GM23338 (cell line): ENCODE measurements around the gene PSD4. TPM values are rescaled to one million over a fixed set of nuclear protein-coding genes. Genes with fewer than 3 reads are reported as not detected.

Experiments used
- ATAC-seq: fragments of 200-7000 bp; cut with Tn5 transposase; 3 replicates; pipeline ENCODE4 v1.9.1; 2020
- DNase-seq: peaks from one replicate; pipeline ENCODE4 v3.0.0-alpha.2; 2015; ENCODE audit warnings: low spot score
- H2AFZ ChIP-seq: fragments of 200-600 bp; sonication (generic); 2 replicates; pipeline ENCODE4 v1.8.0; 2016; ENCODE audit warnings: antibody characterized with exemption, mild to moderate bottlenecking, moderate library complexity
- H3F3A ChIP-seq: fragments of 200-600 bp; sonication (generic); replicated peaks from 2 replicates; pipeline ENCODE4 v1.8.0; 2017; ENCODE audit warnings: antibody characterized with exemption, mixed run types, low read depth
- H3K27ac ChIP-seq: fragments of 200-600 bp; sonication (generic); 2 replicates; pipeline ENCODE4 v1.6.1; 2016; ENCODE audit warnings: low read depth
- H3K27me3 ChIP-seq: fragments of 200-600 bp; sonication (generic); 2 replicates; pipeline ENCODE4 v1.8.0; 2016; ENCODE audit warnings: mild to moderate bottlenecking, mixed run types, moderate library complexity; ENCODE audit not compliant: insufficient read depth
- H3K36me3 ChIP-seq: fragments of 200-600 bp; sonication (generic); 2 replicates; pipeline ENCODE4 v1.8.0; 2016; ENCODE audit warnings: mild to moderate bottlenecking; ENCODE audit not compliant: insufficient read depth
- H3K4me1 ChIP-seq: fragments of 200-600 bp; sonication (generic); 2 replicates; pipeline ENCODE4 v1.8.0; 2016; ENCODE audit warnings: mild to moderate bottlenecking, moderate library complexity; ENCODE audit not compliant: insufficient read depth
- H3K4me2 ChIP-seq: fragments of 200-600 bp; sonication (generic); 2 replicates; pipeline ENCODE4 v1.7.1; 2017; ENCODE audit warnings: mixed run types
- H3K4me3 ChIP-seq: fragments of 200-600 bp; sonication (generic); 2 replicates; pipeline ENCODE4 v1.6.1; 2016; ENCODE audit warnings: mixed run types
- H3K79me2 ChIP-seq: fragments of 200-600 bp; sonication (generic); replicated peaks from 2 replicates; pipeline ENCODE4 v1.8.0; 2017; ENCODE audit warnings: mild to moderate bottlenecking; ENCODE audit not compliant: insufficient read depth
- H3K9me2 ChIP-seq: fragments of 200-600 bp; sonication (generic); 2 replicates; pipeline ENCODE4 v1.8.0; 2017; ENCODE audit not compliant: insufficient read depth
- H4K20me1 ChIP-seq: fragments of 200-600 bp; sonication (generic); replicated peaks from 2 replicates; pipeline ENCODE4 v1.8.0; 2017; ENCODE audit warnings: mild to moderate bottlenecking; ENCODE audit not compliant: insufficient read depth
- H3K27ac Mint-ChIP-seq: 2 replicates; pipeline ENCODE4 v1.8.0; 2020; ENCODE audit warnings: inconsistent platforms, mild to moderate bottlenecking, moderate library complexity, mixed read lengths
- H3K27me3 Mint-ChIP-seq: 3 replicates; pipeline ENCODE4 v1.8.0; 2022; ENCODE audit warnings: low read depth, mild to moderate bottlenecking, moderate library complexity, mixed read lengths, inconsistent platforms; ENCODE audit not compliant: insufficient read depth, poor library complexity
- H3K36me3 Mint-ChIP-seq: 3 replicates; pipeline ENCODE4 v1.8.0; 2021; ENCODE audit warnings: low read depth, mild to moderate bottlenecking, inconsistent platforms, moderate library complexity, mixed read lengths
- H3K4me1 Mint-ChIP-seq: 3 replicates; pipeline ENCODE4 v1.8.0; 2020; ENCODE audit warnings: mild to moderate bottlenecking, inconsistent platforms, mixed read lengths
- H3K4me3 Mint-ChIP-seq: 3 replicates; pipeline ENCODE4 v1.8.0; 2021; ENCODE audit warnings: moderate library complexity, mild to moderate bottlenecking, inconsistent platforms, mixed read lengths
- H3K9me3 Mint-ChIP-seq: 3 replicates; pipeline ENCODE4 v1.8.0; 2020; ENCODE audit warnings: moderate library complexity, mild to moderate bottlenecking, inconsistent platforms, mixed read lengths
- CREB1 ChIP-seq: fragments of 250-450 bp; sonication (Bioruptor Pico); IDR thresholded peaks from 2 replicates; pipeline ENCODE4 v1.5.0; 2020; ENCODE audit warnings: low read depth, mild to moderate bottlenecking, moderate library complexity
- ETS1 ChIP-seq: IDR thresholded peaks from 2 replicates; pipeline ENCODE4 v1.6.1; 2016; ENCODE audit warnings: antibody characterized with exemption
- EZH2 ChIP-seq: fragments of 200-600 bp; sonication (generic); IDR thresholded peaks from one replicate; pipeline ENCODE4 v1.8.0; 2017; ENCODE audit warnings: antibody characterized with exemption, mild to moderate bottlenecking, low read depth; ENCODE audit not compliant: unreplicated experiment
- EZH2phosphoT487 ChIP-seq: fragments of 200-600 bp; sonication (generic); IDR thresholded peaks from one replicate; pipeline ENCODE4 v1.8.1; 2018; ENCODE audit warnings: antibody characterized with exemption; ENCODE audit not compliant: unreplicated experiment
- JUNB ChIP-seq: IDR thresholded peaks from one replicate; pipeline ENCODE4 v1.6.1; 2016; ENCODE audit warnings: antibody characterized with exemption; ENCODE audit not compliant: unreplicated experiment
- STAT1 ChIP-seq: IDR thresholded peaks from one replicate; pipeline ENCODE4 v1.6.1; 2016; ENCODE audit warnings: antibody characterized with exemption; ENCODE audit not compliant: unreplicated experiment
- ZNF114 ChIP-seq: fragments of 250-450 bp; sonication (Bioruptor Pico); IDR thresholded peaks from 2 replicates; pipeline ENCODE4 v1.5.0; 2020; ENCODE audit warnings: mild to moderate bottlenecking, moderate library complexity
- ZNF331 ChIP-seq: fragments of 250-450 bp; sonication (Bioruptor Pico); IDR thresholded peaks from 2 replicates; pipeline ENCODE4 v1.5.0; 2020; ENCODE audit warnings: low read depth, mild to moderate bottlenecking, moderate library complexity
- polyA plus RNA-seq: library from polyadenylated mRNA; unstranded; fragments of >200 nt; fragmentation: Nextera tagmentation; extraction: Ambion mirVana; gene quantifications from 2 replicates; pipeline ENCODE4 v1.2.1, GENCODE V29; 2016
- total RNA-seq: library from RNA; depleted of rRNA; stranded (reverse); fragments of >200 nt; shearing (Covaris generic); gene quantifications from 2 replicates; pipeline ENCODE4 v1.2.3, GENCODE V29; 2014
- TF ChIP-seq, protein P1 (sequence below): IDR thresholded peaks from one replicate; pipeline ENCODE4 v1.6.1; 2018; ENCODE audit warnings: antibody characterized with exemption; ENCODE audit not compliant: unreplicated experiment
- TF ChIP-seq, protein P2 (sequence below), 2 experiments: fragments of 200-600 bp in 1 of 2; sonication (generic) in 1 of 2; conservative IDR thresholded peaks; 2 replicates each; pipeline versions ENCODE4 v1.5.1 to v1.6.1; 2016 to 2017; ENCODE audit warnings: antibody characterized with exemption in 2 of 2, low read depth in 2 of 2, mild to moderate bottlenecking in 2 of 2, moderate library complexity in 1 of 2

PSD4 gene
- total and polyA plus RNA-seq, 2 experiments from 2014 or later: 0.06 to 0.66 TPM

DNA sequence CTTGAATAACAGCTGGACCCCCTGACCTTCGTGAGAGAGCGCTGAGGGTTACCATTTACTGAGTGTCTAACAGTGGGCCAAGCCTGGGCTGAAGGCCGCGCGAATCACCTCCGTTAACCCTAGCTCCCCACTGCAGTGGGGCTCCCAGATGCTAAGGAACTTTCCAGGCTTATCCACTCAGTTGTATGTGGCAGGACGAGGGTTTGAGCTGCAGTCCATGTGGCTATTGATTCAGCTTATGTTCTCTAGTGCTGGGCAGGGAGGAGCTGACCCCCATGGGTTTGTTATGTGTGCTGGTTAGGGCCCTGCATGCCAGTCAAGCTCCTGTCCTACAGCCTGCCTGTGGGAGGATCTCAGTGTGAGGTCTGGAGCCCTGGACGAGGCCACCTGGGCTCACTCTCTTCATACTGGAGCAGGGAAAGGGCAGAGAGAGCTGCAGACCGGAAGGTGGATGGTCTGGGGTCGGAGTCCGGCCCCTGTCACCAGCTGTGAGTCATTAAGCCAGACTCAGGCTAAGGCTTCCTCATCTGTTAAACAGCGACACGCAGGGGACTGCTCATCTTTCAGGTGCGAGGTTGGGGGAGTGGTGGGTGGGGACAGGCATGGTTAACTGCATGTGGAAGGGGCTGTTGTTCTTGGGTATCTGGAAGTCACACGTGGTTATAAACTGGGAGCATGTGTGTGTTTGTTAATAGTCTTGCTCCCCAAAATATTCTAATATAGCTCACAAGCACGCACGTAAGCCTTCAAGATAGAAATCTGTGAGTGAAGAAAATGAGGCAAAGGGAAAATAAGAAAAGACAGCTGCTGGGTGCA is 6.6 kb downstream of the PSD4 start (continued):
- TF ChIP-seq, protein P1, sequence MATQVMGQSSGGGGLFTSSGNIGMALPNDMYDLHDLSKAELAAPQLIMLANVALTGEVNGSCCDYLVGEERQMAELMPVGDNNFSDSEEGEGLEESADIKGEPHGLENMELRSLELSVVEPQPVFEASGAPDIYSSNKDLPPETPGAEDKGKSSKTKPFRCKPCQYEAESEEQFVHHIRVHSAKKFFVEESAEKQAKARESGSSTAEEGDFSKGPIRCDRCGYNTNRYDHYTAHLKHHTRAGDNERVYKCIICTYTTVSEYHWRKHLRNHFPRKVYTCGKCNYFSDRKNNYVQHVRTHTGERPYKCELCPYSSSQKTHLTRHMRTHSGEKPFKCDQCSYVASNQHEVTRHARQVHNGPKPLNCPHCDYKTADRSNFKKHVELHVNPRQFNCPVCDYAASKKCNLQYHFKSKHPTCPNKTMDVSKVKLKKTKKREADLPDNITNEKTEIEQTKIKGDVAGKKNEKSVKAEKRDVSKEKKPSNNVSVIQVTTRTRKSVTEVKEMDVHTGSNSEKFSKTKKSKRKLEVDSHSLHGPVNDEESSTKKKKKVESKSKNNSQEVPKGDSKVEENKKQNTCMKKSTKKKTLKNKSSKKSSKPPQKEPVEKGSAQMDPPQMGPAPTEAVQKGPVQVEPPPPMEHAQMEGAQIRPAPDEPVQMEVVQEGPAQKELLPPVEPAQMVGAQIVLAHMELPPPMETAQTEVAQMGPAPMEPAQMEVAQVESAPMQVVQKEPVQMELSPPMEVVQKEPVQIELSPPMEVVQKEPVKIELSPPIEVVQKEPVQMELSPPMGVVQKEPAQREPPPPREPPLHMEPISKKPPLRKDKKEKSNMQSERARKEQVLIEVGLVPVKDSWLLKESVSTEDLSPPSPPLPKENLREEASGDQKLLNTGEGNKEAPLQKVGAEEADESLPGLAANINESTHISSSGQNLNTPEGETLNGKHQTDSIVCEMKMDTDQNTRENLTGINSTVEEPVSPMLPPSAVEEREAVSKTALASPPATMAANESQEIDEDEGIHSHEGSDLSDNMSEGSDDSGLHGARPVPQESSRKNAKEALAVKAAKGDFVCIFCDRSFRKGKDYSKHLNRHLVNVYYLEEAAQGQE: no peak
- no peak for TF ChIP-seq ZNF331 (CRISPR knock-in tag)
- no peak for TF ChIP-seq EZH2phosphoT487
- TF ChIP-seq ZNF114 (CRISPR knock-in tag): no peak

GRCh38 chr2:113181258-113182051 is 7.7 kb downstream of the PSD4 start:
- no peak overlapping the region for H3K4me3 Mint-ChIP-seq
- Histone ChIP-seq H3F3A (no peaks in the 10 kb centered on the region), H3K79me2 (no peaks in the 10 kb centered on the region), H2AFZ (no peak overlapping the region), H3K4me3 (no peak overlapping the region), H3K27ac (no peak overlapping the region), H3K9me2 (no peaks in the 10 kb centered on the region), H3K4me1 (no peaks in the 10 kb centered on the region), H3K36me3 (no peaks in the 10 kb centered on the region), H3K27me3 (no peaks in the 10 kb centered on the region), H3K4me2 (no peak overlapping the region), H4K20me1 (no peaks in the 10 kb centered on the region)
- no peak overlapping the region for H3K27ac Mint-ChIP-seq
- H3K27me3 Mint-ChIP-seq: peaks cover 3% of the 10 kb centered on the region
- H3K4me1 Mint-ChIP-seq: peaks cover 12% of the 10 kb centered on the region
- DNase-seq (no peak), ATAC-seq (no peak; the same call in 1 of the 3 replicates)
- H3K36me3 Mint-ChIP-seq: no peaks in the 10 kb centered on the region
- no peaks in the 10 kb centered on the region for H3K9me3 Mint-ChIP-seq
- no peak for TF ChIP-seq EZH2
- TF ChIP-seq ZNF331 (CRISPR knock-in tag): no peak
- no peak for TF ChIP-seq STAT1
- no peak for TF ChIP-seq ZNF114 (CRISPR knock-in tag)
- TF ChIP-seq, protein P2, sequence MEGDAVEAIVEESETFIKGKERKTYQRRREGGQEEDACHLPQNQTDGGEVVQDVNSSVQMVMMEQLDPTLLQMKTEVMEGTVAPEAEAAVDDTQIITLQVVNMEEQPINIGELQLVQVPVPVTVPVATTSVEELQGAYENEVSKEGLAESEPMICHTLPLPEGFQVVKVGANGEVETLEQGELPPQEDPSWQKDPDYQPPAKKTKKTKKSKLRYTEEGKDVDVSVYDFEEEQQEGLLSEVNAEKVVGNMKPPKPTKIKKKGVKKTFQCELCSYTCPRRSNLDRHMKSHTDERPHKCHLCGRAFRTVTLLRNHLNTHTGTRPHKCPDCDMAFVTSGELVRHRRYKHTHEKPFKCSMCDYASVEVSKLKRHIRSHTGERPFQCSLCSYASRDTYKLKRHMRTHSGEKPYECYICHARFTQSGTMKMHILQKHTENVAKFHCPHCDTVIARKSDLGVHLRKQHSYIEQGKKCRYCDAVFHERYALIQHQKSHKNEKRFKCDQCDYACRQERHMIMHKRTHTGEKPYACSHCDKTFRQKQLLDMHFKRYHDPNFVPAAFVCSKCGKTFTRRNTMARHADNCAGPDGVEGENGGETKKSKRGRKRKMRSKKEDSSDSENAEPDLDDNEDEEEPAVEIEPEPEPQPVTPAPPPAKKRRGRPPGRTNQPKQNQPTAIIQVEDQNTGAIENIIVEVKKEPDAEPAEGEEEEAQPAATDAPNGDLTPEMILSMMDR (conservative IDR thresholded peaks at IDR 0.05; ENCODE audit: low read depth in 2 of 2): no peak
- TF ChIP-seq CREB1 (CRISPR knock-in tag): no peak
- no peak for TF ChIP-seq JUNB
- no peak for TF ChIP-seq ETS1
